GM23338 (cell line): ENCODE data around the gene EGFR. TPM values are rescaled to one million over a fixed set of nuclear protein-coding genes. Genes with fewer than 3 reads are reported as not detected.

Experiments used
- ATAC-seq: fragments of 200-7000 bp; cut with Tn5 transposase; 3 replicates; pipeline ENCODE4 v1.9.1; 2020
- DNase-seq: peaks from one replicate; pipeline ENCODE4 v3.0.0-alpha.2; 2015; ENCODE audit warnings: low spot score
- H2AFZ ChIP-seq: fragments of 200-600 bp; sonication (generic); 2 replicates; pipeline ENCODE4 v1.8.0; 2016; ENCODE audit warnings: antibody characterized with exemption, mild to moderate bottlenecking, moderate library complexity
- H3F3A ChIP-seq: fragments of 200-600 bp; sonication (generic); replicated peaks from 2 replicates; pipeline ENCODE4 v1.8.0; 2017; ENCODE audit warnings: antibody characterized with exemption, mixed run types, low read depth
- H3K27ac ChIP-seq: fragments of 200-600 bp; sonication (generic); 2 replicates; pipeline ENCODE4 v1.6.1; 2016; ENCODE audit warnings: low read depth
- H3K27me3 ChIP-seq: fragments of 200-600 bp; sonication (generic); 2 replicates; pipeline ENCODE4 v1.8.0; 2016; ENCODE audit warnings: mild to moderate bottlenecking, mixed run types, moderate library complexity; ENCODE audit not compliant: insufficient read depth
- H3K36me3 ChIP-seq: fragments of 200-600 bp; sonication (generic); 2 replicates; pipeline ENCODE4 v1.8.0; 2016; ENCODE audit warnings: mild to moderate bottlenecking; ENCODE audit not compliant: insufficient read depth
- H3K4me1 ChIP-seq: fragments of 200-600 bp; sonication (generic); 2 replicates; pipeline ENCODE4 v1.8.0; 2016; ENCODE audit warnings: mild to moderate bottlenecking, moderate library complexity; ENCODE audit not compliant: insufficient read depth
- H3K4me2 ChIP-seq: fragments of 200-600 bp; sonication (generic); 2 replicates; pipeline ENCODE4 v1.7.1; 2017; ENCODE audit warnings: mixed run types
- H3K4me3 ChIP-seq: fragments of 200-600 bp; sonication (generic); 2 replicates; pipeline ENCODE4 v1.6.1; 2016; ENCODE audit warnings: mixed run types
- H3K79me2 ChIP-seq: fragments of 200-600 bp; sonication (generic); replicated peaks from 2 replicates; pipeline ENCODE4 v1.8.0; 2017; ENCODE audit warnings: mild to moderate bottlenecking; ENCODE audit not compliant: insufficient read depth
- H3K9me2 ChIP-seq: fragments of 200-600 bp; sonication (generic); 2 replicates; pipeline ENCODE4 v1.8.0; 2017; ENCODE audit not compliant: insufficient read depth
- H4K20me1 ChIP-seq: fragments of 200-600 bp; sonication (generic); replicated peaks from 2 replicates; pipeline ENCODE4 v1.8.0; 2017; ENCODE audit warnings: mild to moderate bottlenecking; ENCODE audit not compliant: insufficient read depth
- H3K27ac Mint-ChIP-seq: 2 replicates; pipeline ENCODE4 v1.8.0; 2020; ENCODE audit warnings: inconsistent platforms, mild to moderate bottlenecking, moderate library complexity, mixed read lengths
- H3K27me3 Mint-ChIP-seq: 3 replicates; pipeline ENCODE4 v1.8.0; 2022; ENCODE audit warnings: low read depth, mild to moderate bottlenecking, moderate library complexity, mixed read lengths, inconsistent platforms; ENCODE audit not compliant: insufficient read depth, poor library complexity
- H3K36me3 Mint-ChIP-seq: 3 replicates; pipeline ENCODE4 v1.8.0; 2021; ENCODE audit warnings: low read depth, mild to moderate bottlenecking, inconsistent platforms, moderate library complexity, mixed read lengths
- H3K4me1 Mint-ChIP-seq: 3 replicates; pipeline ENCODE4 v1.8.0; 2020; ENCODE audit warnings: mild to moderate bottlenecking, inconsistent platforms, mixed read lengths
- H3K4me3 Mint-ChIP-seq: 3 replicates; pipeline ENCODE4 v1.8.0; 2021; ENCODE audit warnings: moderate library complexity, mild to moderate bottlenecking, inconsistent platforms, mixed read lengths
- H3K9me3 Mint-ChIP-seq: 3 replicates; pipeline ENCODE4 v1.8.0; 2020; ENCODE audit warnings: moderate library complexity, mild to moderate bottlenecking, inconsistent platforms, mixed read lengths
- JUNB ChIP-seq: IDR thresholded peaks from one replicate; pipeline ENCODE4 v1.6.1; 2016; ENCODE audit warnings: antibody characterized with exemption; ENCODE audit not compliant: unreplicated experiment
- ZNF462 ChIP-seq: fragments of 250-450 bp; sonication (Bioruptor Pico); IDR thresholded peaks from 2 replicates; pipeline ENCODE4 v1.5.0; 2020; ENCODE audit warnings: mild to moderate bottlenecking, moderate library complexity
- polyA plus RNA-seq: library from polyadenylated mRNA; unstranded; fragments of >200 nt; fragmentation: Nextera tagmentation; extraction: Ambion mirVana; gene quantifications from 2 replicates; pipeline ENCODE4 v1.2.1, GENCODE V29; 2016
- total RNA-seq: library from RNA; depleted of rRNA; stranded (reverse); fragments of >200 nt; shearing (Covaris generic); gene quantifications from 2 replicates; pipeline ENCODE4 v1.2.3, GENCODE V29; 2014
- TF ChIP-seq, protein P1 (sequence below), 2 experiments: fragments of 200-600 bp in 1 of 2; sonication (generic) in 1 of 2; conservative IDR thresholded peaks; 2 replicates each; pipeline versions ENCODE4 v1.5.1 to v1.6.1; 2016 to 2017; ENCODE audit warnings: antibody characterized with exemption in 2 of 2, low read depth in 2 of 2, mild to moderate bottlenecking in 2 of 2, moderate library complexity in 1 of 2

The EGFR gene
- total and polyA plus RNA-seq, 2 experiments from 2014 or later = 1.5 to 4.5 TPM

GRCh38 chr7:54988516-54988915 is 30.3 kb upstream of the EGFR start:
- Histone ChIP-seq H3K4me1 (peaks cover 4% of the 10 kb centered on the region), H3K4me3 (no peak overlapping the region), H3K79me2 (no peaks in the 10 kb centered on the region), H3K4me2 (no peak overlapping the region), H3F3A (no peaks in the 10 kb centered on the region), H3K27me3 (no peaks in the 10 kb centered on the region), H4K20me1 (no peaks in the 10 kb centered on the region), H3K36me3 (no peaks in the 10 kb centered on the region), H3K27ac (no peak overlapping the region), H3K9me2 (peaks cover 9% of the 10 kb centered on the region; the same call in 1 of the 2 replicates), H2AFZ (no peak overlapping the region)
- Mint-ChIP-seq H3K4me3 (no peak overlapping the region), H3K9me3 (no peaks in the 10 kb centered on the region), H3K27ac (no peak overlapping the region), H3K36me3 (no peaks in the 10 kb centered on the region), H3K4me1 (peaks cover 2% of the 10 kb centered on the region; the same call in 2 of the 3 replicates), H3K27me3 (no peaks in the 10 kb centered on the region)
- ATAC-seq (no peak), DNase-seq (no peak)
- TF ChIP-seq ZNF462 (CRISPR knock-in tag) (no peak), JUNB (no peak)
- TF ChIP-seq, protein P1, sequence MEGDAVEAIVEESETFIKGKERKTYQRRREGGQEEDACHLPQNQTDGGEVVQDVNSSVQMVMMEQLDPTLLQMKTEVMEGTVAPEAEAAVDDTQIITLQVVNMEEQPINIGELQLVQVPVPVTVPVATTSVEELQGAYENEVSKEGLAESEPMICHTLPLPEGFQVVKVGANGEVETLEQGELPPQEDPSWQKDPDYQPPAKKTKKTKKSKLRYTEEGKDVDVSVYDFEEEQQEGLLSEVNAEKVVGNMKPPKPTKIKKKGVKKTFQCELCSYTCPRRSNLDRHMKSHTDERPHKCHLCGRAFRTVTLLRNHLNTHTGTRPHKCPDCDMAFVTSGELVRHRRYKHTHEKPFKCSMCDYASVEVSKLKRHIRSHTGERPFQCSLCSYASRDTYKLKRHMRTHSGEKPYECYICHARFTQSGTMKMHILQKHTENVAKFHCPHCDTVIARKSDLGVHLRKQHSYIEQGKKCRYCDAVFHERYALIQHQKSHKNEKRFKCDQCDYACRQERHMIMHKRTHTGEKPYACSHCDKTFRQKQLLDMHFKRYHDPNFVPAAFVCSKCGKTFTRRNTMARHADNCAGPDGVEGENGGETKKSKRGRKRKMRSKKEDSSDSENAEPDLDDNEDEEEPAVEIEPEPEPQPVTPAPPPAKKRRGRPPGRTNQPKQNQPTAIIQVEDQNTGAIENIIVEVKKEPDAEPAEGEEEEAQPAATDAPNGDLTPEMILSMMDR (conservative IDR thresholded peaks at IDR 0.05; ENCODE audit: low read depth in 2 of 2) = no peak
